Heart right ventricle (tissue), 16 donors: Measurements from ENCODE around the gene ZNF430. TPM values are rescaled to one million over a fixed set of nuclear protein-coding genes. Genes with fewer than 3 reads are reported as not detected.

ENCODE experiments used
- ATAC-seq, 8 donors: fragments of 200-7000 bp; cut with Tn5 transposase; one replicate each; pipeline ENCODE4 v1.9.1; 2020; ENCODE audit warnings: mild to moderate bottlenecking in 8 of 8, moderate library complexity in 8 of 8, moderate number of reproducible peaks in 1 of 8
- DNase-seq, 2 donors: peaks; one replicate each; pipeline ENCODE4 v3.0.0-alpha.2; 2020
- H3K27ac ChIP-seq, 10 donors: fragments of 200-600 bp; sonication (generic) in 2 of 10; one replicate each; pipeline versions ENCODE4 v1.5.0 to v1.8.0; 2020 to 2022; ENCODE audit warnings: mild to moderate bottlenecking in 3 of 10
- H3K27me3 ChIP-seq, 7 donors: fragments of 200-600 bp; one replicate each; pipeline ENCODE4 v1.8.0; 2021 to 2022; ENCODE audit warnings: mild to moderate bottlenecking in 2 of 7
- H3K36me3 ChIP-seq, 9 donors: fragments of 200-600 bp; sonication (generic) in 1 of 9; one replicate each; pipeline versions ENCODE4 v1.5.0 to v1.8.0; 2020 to 2022; ENCODE audit warnings: mild to moderate bottlenecking in 2 of 9
- H3K4me1 ChIP-seq, 9 donors: fragments of 200-600 bp; sonication (generic) in 1 of 9; one replicate each; pipeline versions ENCODE4 v1.5.0 to v1.8.0; 2020 to 2022; ENCODE audit warnings: mild to moderate bottlenecking in 4 of 9
- H3K4me3 ChIP-seq, 10 donors: fragments of 200-600 bp; sonication (generic) in 2 of 10; one replicate each; pipeline versions ENCODE4 v1.5.0 to v1.8.0; 2020 to 2022; ENCODE audit warnings: mild to moderate bottlenecking in 7 of 10, moderate library complexity in 2 of 10
- H3K9me3 ChIP-seq, 11 donors: fragments of 200-600 bp in 10 of 11; sonication (generic) in 2 of 11; one replicate each; pipeline versions ENCODE4 v1.5.0 to v1.8.0; 2013 to 2022; ENCODE audit warnings: mild to moderate bottlenecking in 2 of 11, control low read depth in 1 of 11, moderate library complexity in 1 of 11
- CTCF ChIP-seq, 9 donors: fragments of 200-600 bp; sonication (generic) in 2 of 9; IDR thresholded peaks; one replicate each; pipeline versions ENCODE4 v1.5.0 to v1.8.0; 2021 to 2022; ENCODE audit warnings: antibody characterized with exemption in 9 of 9, mild to moderate bottlenecking in 5 of 9, moderate library complexity in 1 of 9
- WGBS, 2 donors: extraction: QIAGEN DNeasy Blood & Tissue Kit; methylation state at CpG; one replicate each; pipeline ENCODE4 v1.1.7; 2013; ENCODE audit warnings: inconsistent platforms in 1 of 2; 5-methylcytosine and 5-hydroxymethylcytosine counted together
- intact Hi-C, 10 donors: fragments of 100-400 bp; cut with DNase I; formaldehyde crosslinking; loops; one replicate each; pipeline versions ENCODE4 v1.11.1 to v1.14.2; 2022
- polyA plus RNA-seq, 2 donors: library from polyadenylated mRNA; stranded (reverse); fragments of 200-250 nt; gene quantifications; one replicate each; pipeline ENCODE4 v1.2.3, GENCODE V29; 2013
- total RNA-seq, 10 donors: library from RNA; stranded (reverse); fragmentation: NEBNext Ultra II Directional in 3 of 10; extraction: Animal tissue kit (Norgen Biotek cat#: 25700) in 3 of 10; gene quantifications; one replicate each; pipeline versions ENCODE4 v1.2.1 to v1.2.4, GENCODE V29; 2021 to 2023
- donor health status: Arrhythmogenic right ventricular cardiomyopathy.
- donor health status: ischemic (EF 13 %, LVEDD 7.1; RV severe dilation, severe dysfunction).
- donor health status: healthy with polysubstance abuse.
- donor health status: DM: no; HTN: yes; CAD: no.
- donor health status: DM: no; HTN: no; CAD: no.
- donor health status: ischemic (EF 25% LVEDD 6.9; RV normal size, moderate dysfunction).
- donor health status: ischemic (EF 25% LVEDD 5.7; RV mildly dilated, moderate dysfunction).
- donor health status: healthy.
- donor health status: DM: yes; HTN: yes; CAD: no.
- donor health status: Ischemic cardiomyopathy.
- donor health status: ischemic (EF 35%, LVEDD 5.7; RV mildly dilated, moderate dysfunction).
- donor health status: nonischemic (EF 11% LVEDD 7.7; RV severe dilation, severe dysfunction).
- donor health status: DM: yes; HTN: yes; CAD: no.
- donor health status: PGD.
- donor health status: ischemic (EF 29% LVEDD 5.4; RV normal size, mild dysfunction).
- donor health status: nonischemic (EF 23%, LVEDD 6.1; RV moderate dilation, normal function).

The ZNF430 gene
- total and polyA plus RNA-seq, 12 donors: 1.0 to 5.7 (median 4.0) TPM

- DNase-seq (no peak), ATAC-seq (no peak)
- Histone ChIP-seq H3K4me3 (no peak overlapping the region), H3K27me3 (no peaks in the 10 kb centered on the region), H3K36me3 (peaks cover 0 to 4% (median 0%) of the 10 kb centered on the region in 9 donors), H3K4me1 (peaks cover 0 to 23% (median 0%) of the 10 kb centered on the region in 9 donors), H3K9me3 (no peaks in the 10 kb centered on the region), H3K27ac (no peak overlapping the region)
- intact Hi-C loops: no loop called here
- no peak for TF ChIP-seq CTCF (IDR thresholded peaks at IDR 0.05)
These were observed 71.7 kb downstream of the ZNF430 start for GRCh38 chr19:21092109-21092508.

DNA sequence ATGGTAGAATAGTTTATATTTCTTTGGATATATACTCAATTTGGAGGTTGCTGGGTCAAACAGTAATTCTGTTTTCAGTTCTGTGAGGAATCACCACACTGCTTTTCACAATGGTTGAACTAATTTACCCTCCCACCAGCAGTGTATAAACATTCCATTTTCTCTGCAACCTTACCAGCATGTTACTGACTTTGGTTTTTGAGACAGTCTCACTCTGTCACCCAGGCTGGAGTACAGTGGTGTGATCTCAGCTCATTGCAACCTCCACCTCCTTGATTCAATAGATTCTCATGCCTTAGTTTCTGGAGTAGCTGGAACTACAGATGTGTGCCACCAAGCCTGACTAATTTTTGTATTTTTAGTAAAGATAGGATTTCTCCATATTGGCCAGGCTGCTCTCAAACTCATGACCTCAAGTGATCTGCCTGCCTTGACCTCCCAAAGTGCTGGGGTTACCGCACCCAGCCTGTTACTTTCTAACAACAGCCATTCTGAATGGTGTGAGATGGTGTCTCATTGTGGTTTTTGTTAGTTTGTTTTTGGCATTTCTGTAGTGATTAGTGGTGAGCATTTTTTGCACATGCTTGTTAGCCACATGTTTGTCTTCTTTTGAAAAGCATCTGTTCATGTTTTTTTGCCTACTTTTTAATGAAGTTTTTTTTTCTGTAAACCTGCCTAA is 74.0 kb downstream of the ZNF430 start:
- WGBS, 2 donors: 100% methylated on average over 1 of the region's 1 CpG
- H3K27ac ChIP-seq: no peak overlapping the region
- DNase-seq (no peak), ATAC-seq (no peak)
- no peak overlapping the region for H3K4me3 ChIP-seq
- peaks cover 0 to 17% (median 0%) of the 10 kb centered on the region in 9 donors for H3K36me3 ChIP-seq
- no peaks in the 10 kb centered on the region for H3K27me3 ChIP-seq
- peaks cover 0 to 23% (median 0%) of the 10 kb centered on the region in 9 donors for H3K4me1 ChIP-seq
- intact Hi-C loops: no loop called here
- H3K9me3 ChIP-seq: no peaks in the 10 kb centered on the region
- no peak for TF ChIP-seq CTCF (IDR thresholded peaks at IDR 0.05)

- DNase-seq: no peak
- H3K4me1 ChIP-seq: no peaks in the 10 kb centered on the region
- WGBS, 2 donors: 71 to 88% methylated on average over 2 of the region's 2 CpGs
- H3K4me3 ChIP-seq: no peak overlapping the region
- peaks cover 0 to 45% (median 0%) of the 10 kb centered on the region in 9 donors for H3K36me3 ChIP-seq
- intact Hi-C loops: no loop called here
- no peaks in the 10 kb centered on the region for H3K9me3 ChIP-seq
- no peak overlapping the region for H3K27ac ChIP-seq
- TF ChIP-seq CTCF (IDR thresholded peaks at IDR 0.05): no peak
- H3K27me3 ChIP-seq: no peaks in the 10 kb centered on the region
- no peak for ATAC-seq
These were observed 77.8 kb downstream of the ZNF430 start for GRCh38 chr19:21098291-21098690.

GRCh38 chr19:21101521-21102242 is 81.2 kb downstream of the ZNF430 start:
- ATAC-seq (no peak), DNase-seq (no peak)
- intact Hi-C loops: no loop called here
- no peak for TF ChIP-seq CTCF (IDR thresholded peaks at IDR 0.05)
- H3K9me3 ChIP-seq: no peaks in the 10 kb centered on the region
- no peaks in the 10 kb centered on the region for H3K4me1 ChIP-seq
- no peaks in the 10 kb centered on the region for H3K27me3 ChIP-seq
- H3K4me3 ChIP-seq: no peak overlapping the region
- no peak overlapping the region for H3K27ac ChIP-seq
- peaks cover 0 to 71% (median 4%) of the 10 kb centered on the region in 9 donors for H3K36me3 ChIP-seq
- 73 to 86% methylated on average over 2 of the region's 2 CpGs for WGBS, 2 donors
